ENCODE results near the gene AGAP1.

Gene AGAP1

GRCh38 chr2:236038096-236038495 lies 544.3 kb downstream of the AGAP1 start:
- DNase-seq (ENCODE audit: low read depth, low spot score): no peak

GRCh38 chr2:236040600-236041328 lies 546.9 kb downstream of the AGAP1 start:
- no peak for DNase-seq (ENCODE audit: low read depth, low spot score)

DNA sequence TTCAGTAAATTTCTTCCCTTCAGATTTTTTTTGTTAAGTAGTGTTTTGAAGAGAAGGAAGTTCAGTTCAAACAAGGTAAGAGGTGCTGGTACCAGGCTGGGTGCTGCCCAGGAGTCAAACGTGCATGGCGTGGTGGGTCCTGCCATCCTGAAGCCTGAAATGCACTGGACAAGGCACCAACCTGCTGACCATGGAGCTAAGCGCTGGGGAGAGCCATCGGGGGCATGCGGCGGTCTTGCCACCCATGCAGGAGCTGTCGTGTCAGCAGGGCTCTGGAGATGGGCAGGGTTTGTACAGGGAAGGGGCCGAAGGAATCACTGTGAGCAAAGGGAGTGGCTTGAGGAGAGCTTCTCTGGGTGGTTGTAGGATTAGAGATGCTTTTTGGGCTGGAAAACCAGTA lies 547.8 kb downstream of the AGAP1 start:
- no peak for DNase-seq (ENCODE audit: low read depth, low spot score)

DNA sequence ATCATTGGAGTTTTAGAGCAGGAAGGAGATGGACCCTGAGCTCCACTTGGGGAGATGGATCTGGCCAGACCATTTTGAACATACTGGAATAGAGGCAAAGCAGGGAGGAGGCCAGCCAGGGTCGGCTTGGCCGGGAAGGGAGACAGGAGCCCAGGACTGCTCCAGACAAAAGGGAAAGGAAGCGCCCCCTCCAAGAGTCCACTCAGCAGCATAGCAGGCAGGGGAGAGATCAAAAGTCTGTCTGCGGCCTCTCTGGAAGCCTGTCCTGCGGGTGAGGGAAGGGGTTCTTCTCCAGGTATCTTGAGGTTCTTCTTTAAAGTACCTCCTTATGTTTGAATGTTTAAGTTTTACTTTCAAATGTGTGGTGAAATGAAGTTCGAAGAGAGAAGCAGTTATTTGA lies 548.2 kb downstream of the AGAP1 start:
- no peak for DNase-seq (ENCODE audit: low read depth, low spot score)

DNA sequence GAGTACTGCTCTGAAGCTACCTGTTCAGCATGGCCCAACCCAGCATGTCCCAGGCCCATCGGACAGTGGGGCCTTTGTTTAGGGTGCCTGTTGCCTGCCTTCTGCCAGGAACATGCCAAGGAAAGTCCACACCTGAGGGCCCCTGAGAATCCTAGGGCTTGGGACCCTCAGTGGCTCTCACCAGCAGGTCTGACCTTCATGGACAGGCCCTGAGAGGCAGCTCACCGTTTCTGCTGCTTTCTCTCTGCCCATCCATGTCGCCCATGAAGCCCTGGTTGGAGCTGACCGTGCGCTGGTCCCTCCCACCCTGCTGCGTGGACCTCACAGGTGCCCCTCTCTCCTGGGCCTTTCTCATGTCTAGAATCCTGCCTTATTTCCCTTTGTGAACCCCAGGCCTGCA lies 550.3 kb downstream of the AGAP1 start:
- DNase-seq (ENCODE audit: low read depth, low spot score): no peak

GRCh38 chr2:236045251-236046235 lies 551.7 kb downstream of the AGAP1 start:
- no peak for DNase-seq (ENCODE audit: low read depth, low spot score)

GRCh38 chr2:236046715-236047114 lies 552.9 kb downstream of the AGAP1 start:
- no peak for DNase-seq (ENCODE audit: low read depth, low spot score)

GRCh38 chr2:236047176-236047575 lies 553.3 kb downstream of the AGAP1 start:
- no peak for DNase-seq (ENCODE audit: low read depth, low spot score)

DNA sequence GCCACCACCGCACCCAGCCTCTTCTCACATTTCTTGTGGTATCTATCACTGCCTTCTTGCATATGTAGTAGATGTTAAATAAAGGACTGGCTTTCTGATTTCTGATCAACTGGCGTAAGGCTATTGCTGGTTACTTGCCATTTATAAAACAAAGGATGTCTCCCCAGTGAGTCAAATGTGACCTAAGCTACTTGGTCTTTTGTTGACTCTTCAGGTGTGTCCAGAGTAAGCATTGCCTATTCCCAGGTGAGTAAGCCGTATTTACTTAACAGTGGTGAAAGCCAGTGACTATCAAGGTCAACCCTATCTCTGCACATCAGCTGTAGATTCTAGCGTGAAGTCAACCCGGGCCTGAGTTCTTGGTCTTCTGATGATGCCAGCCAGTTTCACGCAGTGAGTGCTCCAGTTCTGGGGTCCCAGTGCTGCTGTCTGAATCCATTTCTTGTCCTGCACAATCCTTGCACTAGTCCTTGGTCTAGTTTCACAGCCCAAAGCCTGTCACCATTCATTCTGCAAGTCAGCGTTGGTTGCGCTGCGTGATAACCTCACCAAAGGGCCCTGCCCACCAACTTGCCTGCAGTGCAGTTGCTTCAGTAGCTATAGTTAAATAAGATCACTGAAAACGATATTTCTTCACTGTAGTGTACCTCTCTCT lies 554.2 kb downstream of the AGAP1 start:
- no peak for DNase-seq (ENCODE audit: low read depth, low spot score)

GRCh38 chr2:236049981-236050380 lies 556.1 kb downstream of the AGAP1 start:
- DNase-seq (ENCODE audit: low read depth, low spot score): no peak

DNA sequence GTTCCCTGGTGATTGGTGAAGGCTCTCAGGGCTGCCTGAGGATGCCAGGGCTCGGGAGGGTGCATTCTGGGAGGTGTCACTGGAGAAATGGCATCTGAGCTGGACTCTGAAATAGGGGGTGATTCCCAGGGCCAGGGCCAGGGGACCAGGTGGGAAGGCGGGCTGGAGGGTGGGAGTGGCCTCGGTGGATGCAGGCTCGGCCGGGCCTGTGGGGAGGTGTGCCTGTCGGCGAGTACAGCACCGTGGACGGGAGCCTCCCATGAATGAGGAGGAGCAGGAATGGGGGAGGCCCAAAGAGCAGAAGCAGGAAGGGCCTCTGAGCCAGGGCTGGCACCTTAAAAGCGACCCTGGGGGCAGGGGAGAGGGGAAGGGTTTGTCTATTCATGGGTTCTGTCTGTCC lies 557.5 kb downstream of the AGAP1 start:
- no peak for DNase-seq (ENCODE audit: low read depth, low spot score)

DNA sequence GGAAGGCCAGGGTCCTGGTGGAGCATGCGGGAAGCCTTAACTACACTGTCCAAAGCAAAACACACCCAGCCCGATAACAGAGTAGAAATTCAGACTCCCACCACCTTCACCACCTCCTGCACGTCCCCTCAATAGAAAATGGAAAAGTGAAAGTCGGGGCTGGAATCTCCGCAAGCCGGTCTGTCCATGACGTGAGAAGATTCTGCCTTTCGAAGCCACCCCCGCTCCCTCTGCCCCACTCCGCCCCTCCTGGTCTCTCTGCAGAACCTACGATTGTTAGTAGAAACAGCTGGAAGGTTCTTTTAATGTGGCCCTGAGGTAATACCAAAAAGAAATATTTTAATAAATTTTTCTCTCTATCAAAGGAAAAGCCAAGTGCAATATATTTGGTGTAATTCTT lies 558.0 kb downstream of the AGAP1 start:
- DNase-seq (ENCODE audit: low read depth, low spot score): no peak

GRCh38 chr2:236052206-236052605 lies 558.4 kb downstream of the AGAP1 start:
- no peak for DNase-seq (ENCODE audit: low read depth, low spot score)

DNA sequence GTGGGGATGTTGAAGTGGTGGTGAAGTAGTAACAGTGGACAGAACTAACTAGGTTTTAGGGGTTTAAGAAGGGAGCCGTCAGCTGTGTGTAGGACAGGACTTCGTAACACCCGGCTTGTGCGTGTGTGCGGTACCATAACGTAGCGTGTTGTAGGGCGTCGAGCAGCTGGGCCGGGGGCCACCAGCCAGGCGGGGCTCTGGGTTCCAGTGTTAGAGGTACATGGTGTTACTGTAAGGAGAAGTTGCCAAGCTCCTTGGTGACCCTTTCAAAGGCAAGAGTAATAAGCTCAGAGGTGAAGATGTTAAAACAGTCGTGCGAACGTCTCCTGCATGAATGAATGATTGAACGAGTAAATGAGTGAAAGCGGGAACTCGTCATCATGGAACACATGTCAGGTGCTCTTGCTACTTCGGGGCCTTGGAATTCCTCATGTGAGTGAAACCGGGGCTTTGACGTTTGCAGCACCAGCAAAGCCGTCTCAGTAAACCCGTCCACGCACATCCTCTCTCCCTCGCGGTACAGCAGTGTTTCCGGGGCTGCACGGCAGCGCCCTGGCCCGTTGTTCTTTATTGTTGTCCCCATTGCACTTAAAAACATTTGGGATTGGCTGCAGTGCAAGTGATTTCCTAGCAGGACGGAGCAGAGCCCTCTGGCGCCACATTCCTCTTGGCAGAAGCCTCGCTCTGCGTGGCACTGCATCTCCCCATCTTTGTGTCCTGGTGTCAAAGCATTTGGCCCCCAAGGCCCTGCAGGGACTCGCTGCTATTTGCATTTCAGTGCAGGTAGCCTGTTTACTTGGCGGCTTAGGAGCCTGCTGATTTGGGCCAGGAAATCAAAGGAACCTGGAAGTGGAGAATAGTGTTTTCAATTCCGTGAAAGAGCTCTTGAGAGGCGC lies 559.3 kb downstream of the AGAP1 start:
- DNase-seq (ENCODE audit: low read depth, low spot score): no peak

- no peak for DNase-seq (ENCODE audit: low read depth, low spot score)
These were observed 560.3 kb downstream of the AGAP1 start for GRCh38 chr2:236054125-236054524.

- no peak for DNase-seq (ENCODE audit: low read depth, low spot score)
These were observed 560.9 kb downstream of the AGAP1 start for GRCh38 chr2:236054621-236055305.

DNA sequence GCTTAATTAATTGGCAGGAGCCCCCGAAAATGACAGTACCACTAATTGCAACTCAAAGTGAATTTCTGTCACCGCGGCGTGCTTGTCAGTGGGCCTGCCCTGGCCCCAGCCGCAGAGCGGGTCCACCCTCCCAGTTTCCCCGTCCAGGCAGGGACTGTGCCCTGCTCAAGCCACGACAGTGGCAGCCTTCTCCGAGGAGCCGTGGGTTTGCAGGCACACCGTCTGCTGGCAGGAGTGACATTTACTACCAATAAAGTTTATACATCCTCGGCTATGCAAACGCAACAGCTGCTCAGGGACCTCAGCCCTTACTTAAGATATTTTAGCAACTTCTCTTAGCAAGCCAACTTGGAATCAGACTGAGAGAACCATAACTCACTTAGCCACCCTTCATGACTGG lies 561.6 kb downstream of the AGAP1 start:
- no peak for DNase-seq (ENCODE audit: low read depth, low spot score)

GRCh38 chr2:236056141-236056540 lies 562.3 kb downstream of the AGAP1 start:
- no peak for DNase-seq (ENCODE audit: low read depth, low spot score)

GRCh38 chr2:236057375-236057774 lies 563.5 kb downstream of the AGAP1 start:
- no peak for DNase-seq (ENCODE audit: low read depth, low spot score)

DNA sequence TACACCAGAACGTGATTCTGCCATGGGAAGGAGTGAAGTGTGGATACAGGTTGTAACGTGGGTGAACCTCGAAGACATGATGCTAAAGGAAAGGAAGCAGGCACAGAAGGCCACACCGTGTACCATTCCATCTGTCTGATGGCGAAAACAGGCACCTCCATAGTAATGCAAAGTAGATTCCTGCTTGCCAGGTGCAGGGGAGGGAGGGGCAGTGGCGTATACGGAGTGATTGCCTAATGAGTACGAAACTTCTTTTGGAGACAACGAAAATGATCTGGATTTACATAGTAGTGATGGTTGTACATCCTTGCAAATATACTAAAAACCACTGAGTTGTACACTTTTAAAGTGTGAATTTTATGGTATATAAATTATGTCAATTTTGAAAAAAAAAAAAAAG lies 567.7 kb downstream of the AGAP1 start:
- no peak for DNase-seq (ENCODE audit: low read depth, low spot score)

- DNase-seq (ENCODE audit: low read depth, low spot score): no peak
These were observed 568.1 kb downstream of the AGAP1 start for GRCh38 chr2:236061899-236062298.
